Measurements from ENCODE around the gene ATP6V0A1.
A peak's percentile ranks its signal among the peaks of the same experiment; 100 is the strongest.
"Not testable (repeated sequence)": the region's sequence is repeated elsewhere in the genome, so short reads cannot be mapped to it uniquely, and the experiment has no call there.

ATP6V0A1 gene

GRCh38 chr17:42431758-42432161 is 26.9 kb upstream of the ATP6V0A1 start:
- in situ Hi-C loops (cut with MboI; ENCODE audit: low sequenced_read_pairs, unreplicated experiment): no loop called here
- TF ChIP-seq CTCF (IDR thresholded peaks at IDR 0.05; ENCODE audit: borderline replicate concordance, control extremely low read depth, extremely low read depth, insufficient read depth, missing control alignments): no peak
- no peak for DNase-seq (ENCODE audit: low spot score)

- no peak for TF ChIP-seq CTCF (IDR thresholded peaks at IDR 0.05; ENCODE audit: borderline replicate concordance, control extremely low read depth, extremely low read depth, insufficient read depth, missing control alignments)
- in situ Hi-C loops (cut with MboI; ENCODE audit: low sequenced_read_pairs, unreplicated experiment): no loop called here
- DNase-seq (ENCODE audit: low spot score): no peak
These were observed 22.3 kb upstream of the ATP6V0A1 start for GRCh38 chr17:42436391-42436790.

- peak; percentile 59 for TF ChIP-seq CTCF (IDR thresholded peaks at IDR 0.05; ENCODE audit: borderline replicate concordance, control extremely low read depth, extremely low read depth, insufficient read depth, missing control alignments)
- in situ Hi-C loops (cut with MboI; ENCODE audit: low sequenced_read_pairs, unreplicated experiment): no loop called here
- no peak for DNase-seq (ENCODE audit: low spot score)
These were observed 19.8 kb upstream of the ATP6V0A1 start for GRCh38 chr17:42438600-42439567.

GRCh38 chr17:42441371-42442195 is 17.1 kb upstream of the ATP6V0A1 start:
- no peak for TF ChIP-seq CTCF (IDR thresholded peaks at IDR 0.05; ENCODE audit: borderline replicate concordance, control extremely low read depth, extremely low read depth, insufficient read depth, missing control alignments)
- DNase-seq (ENCODE audit: low spot score): no peak
- in situ Hi-C loops (cut with MboI; ENCODE audit: low sequenced_read_pairs, unreplicated experiment): no loop called here

GRCh38 chr17:42442196-42442565 is 16.5 kb upstream of the ATP6V0A1 start:
- TF ChIP-seq CTCF (IDR thresholded peaks at IDR 0.05; ENCODE audit: borderline replicate concordance, control extremely low read depth, extremely low read depth, insufficient read depth, missing control alignments): no peak
- DNase-seq (ENCODE audit: low spot score): no peak
- in situ Hi-C loops (cut with MboI; ENCODE audit: low sequenced_read_pairs, unreplicated experiment): no loop called here

GRCh38 chr17:42449176-42449575 is 9.5 kb upstream of the ATP6V0A1 start:
- DNase-seq (ENCODE audit: low spot score); in situ Hi-C loops (cut with MboI; ENCODE audit: low sequenced_read_pairs, unreplicated experiment): not testable (repeated sequence)

GRCh38 chr17:42449838-42450237 is 8.8 kb upstream of the ATP6V0A1 start:
- in situ Hi-C loops (cut with MboI; ENCODE audit: low sequenced_read_pairs, unreplicated experiment); DNase-seq (ENCODE audit: low spot score): not testable (repeated sequence)

GRCh38 chr17:42451270-42451669 is 7.4 kb upstream of the ATP6V0A1 start:
- in situ Hi-C loops (cut with MboI; ENCODE audit: low sequenced_read_pairs, unreplicated experiment): not testable (repeated sequence)

More at GRCh38 chr17:42451270-42451669, 7.4 kb upstream of the ATP6V0A1 start:
- DNase-seq (ENCODE audit: low spot score): not testable (repeated sequence)
